Hepatocyte (in vitro differentiated cells): ENCODE measurements around the gene IFNL1.

Experiments used
- CTCF ChIP-seq: fragments of 200-600 bp; sonication (generic); IDR thresholded peaks from 2 replicates; pipeline ENCODE4 v1.5.1; 2016; ENCODE audit warnings: antibody characterized with exemption, mild to moderate bottlenecking; ENCODE audit not compliant: poor library complexity
- EZH2 ChIP-seq: fragments of 200-600 bp; sonication (generic); IDR thresholded peaks from 2 replicates; pipeline ENCODE4 v1.6.1; 2016; ENCODE audit warnings: antibody characterized with exemption, mild to moderate bottlenecking, borderline replicate concordance
- EZH2phosphoT487 ChIP-seq: fragments of 200-600 bp; sonication (generic); IDR thresholded peaks from one replicate; pipeline ENCODE4 v1.6.1; 2018; ENCODE audit warnings: antibody characterized with exemption, mild to moderate bottlenecking, low read depth, moderate library complexity; ENCODE audit not compliant: unreplicated experiment, severe bottlenecking

- TF ChIP-seq CTCF: no peak
- TF ChIP-seq EZH2phosphoT487: no peak
- no peak for TF ChIP-seq EZH2
Observed at GRCh38 chr19:39314016-39314728, 18.0 kb downstream of the IFNL1 start.
